Progenitor cell of endocrine pancreas (in vitro differentiated cells): ENCODE measurements around the gene ZCCHC7. TPM values are rescaled to one million over a fixed set of nuclear protein-coding genes. Genes with fewer than 3 reads are reported as not detected.
A peak's percentile ranks its signal among the peaks of the same experiment; 100 is the strongest.

Experiments used
- DNase-seq: peaks from one replicate; pipeline ENCODE4 v3.0.0; 2021; ENCODE audit warnings: low spot score; ENCODE audit not compliant: unreplicated experiment
- H3K27ac Mint-ChIP-seq: 2 replicates; pipeline ENCODE4 v1.8.0; 2021; ENCODE audit warnings: mild to moderate bottlenecking, moderate library complexity, mixed read lengths
- H3K27me3 Mint-ChIP-seq: 2 replicates; pipeline ENCODE4 v1.8.0; 2021; ENCODE audit warnings: mixed read lengths
- H3K36me3 Mint-ChIP-seq: 2 replicates; pipeline ENCODE4 v1.8.0; 2022; ENCODE audit warnings: mixed read lengths; ENCODE audit not compliant: insufficient read depth
- H3K4me1 Mint-ChIP-seq: 2 replicates; pipeline ENCODE4 v1.8.0; 2021; ENCODE audit warnings: low read depth, mixed read lengths
- H3K4me3 Mint-ChIP-seq: 2 replicates; pipeline ENCODE4 v1.8.0; 2021; ENCODE audit warnings: low read depth, mild to moderate bottlenecking, moderate library complexity, mixed read lengths
- H3K9me3 Mint-ChIP-seq: 2 replicates; pipeline ENCODE4 v1.8.0; 2021; ENCODE audit warnings: low read depth, mixed read lengths
- total RNA-seq: library from RNA; stranded (reverse); gene quantifications from 2 replicates; pipeline ENCODE4 v1.2.1, GENCODE V29; 2021
- TF ChIP-seq, protein P1 (sequence below): fragments of 200-600 bp; sonication (generic); IDR thresholded peaks from one replicate; pipeline ENCODE4 v1.5.0; 2021; ENCODE audit warnings: antibody characterized with exemption, mild to moderate bottlenecking; ENCODE audit not compliant: unreplicated experiment

ZCCHC7 gene
- total RNA-seq, 1 donor from 2014 or later, result 16.6 TPM

GRCh38 chr9:37253377-37253937 is 133.1 kb downstream of the ZCCHC7 start:
- TF ChIP-seq, protein P1, sequence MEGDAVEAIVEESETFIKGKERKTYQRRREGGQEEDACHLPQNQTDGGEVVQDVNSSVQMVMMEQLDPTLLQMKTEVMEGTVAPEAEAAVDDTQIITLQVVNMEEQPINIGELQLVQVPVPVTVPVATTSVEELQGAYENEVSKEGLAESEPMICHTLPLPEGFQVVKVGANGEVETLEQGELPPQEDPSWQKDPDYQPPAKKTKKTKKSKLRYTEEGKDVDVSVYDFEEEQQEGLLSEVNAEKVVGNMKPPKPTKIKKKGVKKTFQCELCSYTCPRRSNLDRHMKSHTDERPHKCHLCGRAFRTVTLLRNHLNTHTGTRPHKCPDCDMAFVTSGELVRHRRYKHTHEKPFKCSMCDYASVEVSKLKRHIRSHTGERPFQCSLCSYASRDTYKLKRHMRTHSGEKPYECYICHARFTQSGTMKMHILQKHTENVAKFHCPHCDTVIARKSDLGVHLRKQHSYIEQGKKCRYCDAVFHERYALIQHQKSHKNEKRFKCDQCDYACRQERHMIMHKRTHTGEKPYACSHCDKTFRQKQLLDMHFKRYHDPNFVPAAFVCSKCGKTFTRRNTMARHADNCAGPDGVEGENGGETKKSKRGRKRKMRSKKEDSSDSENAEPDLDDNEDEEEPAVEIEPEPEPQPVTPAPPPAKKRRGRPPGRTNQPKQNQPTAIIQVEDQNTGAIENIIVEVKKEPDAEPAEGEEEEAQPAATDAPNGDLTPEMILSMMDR, result no peak
- Mint-ChIP-seq H3K27ac (no peak overlapping the region), H3K36me3 (peaks cover 7% of the 10 kb centered on the region), H3K9me3 (no peaks in the 10 kb centered on the region), H3K4me1 (peaks cover 6% of the 10 kb centered on the region), H3K27me3 (peaks cover 10% of the 10 kb centered on the region), H3K4me3 (no peak overlapping the region)
- DNase-seq, result no peak

DNA sequence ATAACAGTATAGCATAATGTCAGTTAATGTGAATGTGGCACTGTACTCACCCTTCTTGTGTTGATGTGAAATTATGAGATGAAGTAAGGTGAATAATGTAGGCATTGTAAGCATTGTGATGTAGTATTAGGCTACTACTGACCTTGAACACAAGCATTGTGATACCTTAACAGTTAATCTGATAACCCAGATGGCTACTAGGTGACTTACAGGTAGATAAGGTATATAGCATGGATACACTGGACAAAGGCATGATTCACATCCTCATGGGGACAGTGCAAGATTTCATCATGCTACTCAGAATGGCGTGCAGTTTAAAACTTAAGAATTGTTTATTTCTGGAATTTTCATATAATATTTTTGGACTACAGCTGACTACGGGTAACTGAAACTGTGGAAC is 134.8 kb downstream of the ZCCHC7 start:
- peaks cover 6% of the 10 kb centered on the region for H3K4me1 Mint-ChIP-seq
- no peak for DNase-seq
- H3K9me3 Mint-ChIP-seq, result no peaks in the 10 kb centered on the region
- no peak overlapping the region for H3K27ac Mint-ChIP-seq
- TF ChIP-seq, protein P1, result no peak
- peaks cover 4% of the 10 kb centered on the region for H3K27me3 Mint-ChIP-seq
- no peak overlapping the region for H3K4me3 Mint-ChIP-seq
- peaks cover 3% of the 10 kb centered on the region for H3K36me3 Mint-ChIP-seq

GRCh38 chr9:37255944-37256862 is 135.8 kb downstream of the ZCCHC7 start:
- H3K36me3 Mint-ChIP-seq, result peaks cover 3% of the 10 kb centered on the region
- DNase-seq, result no peak
- no peak overlapping the region for H3K4me3 Mint-ChIP-seq
- H3K4me1 Mint-ChIP-seq, result peaks cover 5% of the 10 kb centered on the region
- no peaks in the 10 kb centered on the region for H3K9me3 Mint-ChIP-seq
- no peak overlapping the region for H3K27ac Mint-ChIP-seq
- TF ChIP-seq, protein P1, result no peak
- peaks cover 3% of the 10 kb centered on the region for H3K27me3 Mint-ChIP-seq

GRCh38 chr9:37259951-37260350 is 139.6 kb downstream of the ZCCHC7 start:
- H3K36me3 Mint-ChIP-seq, result no peaks in the 10 kb centered on the region
- H3K9me3 Mint-ChIP-seq, result no peaks in the 10 kb centered on the region
- H3K4me1 Mint-ChIP-seq, result peaks cover 1% of the 10 kb centered on the region
- H3K27ac Mint-ChIP-seq, result no peak overlapping the region
- DNase-seq, result no peak
- no peaks in the 10 kb centered on the region for H3K27me3 Mint-ChIP-seq
- no peak overlapping the region for H3K4me3 Mint-ChIP-seq
- TF ChIP-seq, protein P1, result no peak

DNA sequence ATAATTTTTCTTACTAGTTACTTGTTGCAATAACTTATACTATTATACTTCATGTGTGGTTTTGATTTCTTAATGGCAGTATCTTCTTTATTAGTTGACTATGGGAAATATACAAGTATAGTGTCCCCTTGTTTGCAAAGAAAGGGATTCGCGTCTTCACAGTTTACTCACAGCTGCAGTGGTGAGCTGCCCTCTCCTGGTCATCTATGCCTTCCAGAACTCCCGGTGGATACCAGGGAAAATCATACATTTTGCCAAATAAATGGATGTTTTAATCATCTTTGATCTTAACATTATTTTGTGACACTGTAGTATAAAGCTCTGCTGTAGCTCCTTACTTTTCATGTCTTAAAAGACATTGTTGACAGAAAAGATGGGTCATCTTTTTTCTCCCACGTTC is 142.0 kb downstream of the ZCCHC7 start:
- no peaks in the 10 kb centered on the region for H3K27me3 Mint-ChIP-seq
- no peak overlapping the region for H3K27ac Mint-ChIP-seq
- TF ChIP-seq, protein P1, result peak; percentile 55
- H3K4me1 Mint-ChIP-seq, result no peaks in the 10 kb centered on the region
- no peak overlapping the region for H3K4me3 Mint-ChIP-seq
- no peak for DNase-seq
- H3K9me3 Mint-ChIP-seq, result no peaks in the 10 kb centered on the region
- H3K36me3 Mint-ChIP-seq, result no peaks in the 10 kb centered on the region
